AG04449 (cell line): ENCODE measurements around the gene ATXN1.

ENCODE experiments used
- CTCF ChIA-PET: fragments of 350-600 bp; formaldehyde crosslinking; extraction: SDS; loops from one replicate; lab custom pipeline; 2021; ENCODE audit warnings: antibody characterized with exemption; lab: Yijun Ruan, JAX
- POLR2A ChIA-PET: fragments of 400-600, 350-600 bp; formaldehyde crosslinking; extraction: SDS; loops from one replicate; lab custom pipeline; 2020; ENCODE audit warnings: antibody characterized with exemption, inconsistent platforms; lab: Yijun Ruan, JAX
- DNase-seq: peaks from one replicate; pipeline ENCODE4 v3.0.0-alpha.2; 2010; ENCODE audit warnings: low read depth, low spot score
- H3K4me3 ChIP-seq: 2 replicates; pipeline ENCODE4 v1.5.1; 2011; ENCODE audit warnings: low read depth, mild to moderate bottlenecking, control low read depth, low read length
- TF ChIP-seq, protein P1 (sequence below): IDR thresholded peaks from one replicate; pipeline ENCODE4 v1.5.1; 2011; ENCODE audit warnings: mild to moderate bottlenecking, moderate library complexity, low read length, control low read depth, inconsistent platforms; ENCODE audit not compliant: insufficient read depth; ENCODE audit errors: missing control alignments

ATXN1 gene

DNA sequence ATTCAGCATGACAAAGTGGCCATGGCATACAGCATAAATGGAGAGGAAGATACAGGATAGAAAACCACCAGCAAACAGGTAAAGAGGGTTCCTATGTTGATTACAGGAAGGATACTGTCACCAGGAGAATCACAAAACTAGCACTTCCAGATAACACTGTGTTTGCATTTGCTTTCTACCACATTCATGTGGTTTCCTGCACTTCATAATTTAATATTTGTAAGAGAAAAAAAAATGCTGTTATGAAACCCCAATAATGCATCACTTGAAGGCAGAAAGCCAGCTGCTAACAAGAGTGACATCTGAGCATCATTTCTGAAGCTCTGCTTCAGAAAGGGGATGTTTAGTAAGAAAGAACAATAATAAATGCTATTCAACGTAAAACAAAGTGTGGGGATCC is 106.6 kb downstream of the ATXN1 start:
- CTCF ChIA-PET: no interaction called here
- no peak overlapping the region for H3K4me3 ChIP-seq
- POLR2A ChIA-PET: no interaction called here
- no peak for DNase-seq
- TF ChIP-seq, protein P1, sequence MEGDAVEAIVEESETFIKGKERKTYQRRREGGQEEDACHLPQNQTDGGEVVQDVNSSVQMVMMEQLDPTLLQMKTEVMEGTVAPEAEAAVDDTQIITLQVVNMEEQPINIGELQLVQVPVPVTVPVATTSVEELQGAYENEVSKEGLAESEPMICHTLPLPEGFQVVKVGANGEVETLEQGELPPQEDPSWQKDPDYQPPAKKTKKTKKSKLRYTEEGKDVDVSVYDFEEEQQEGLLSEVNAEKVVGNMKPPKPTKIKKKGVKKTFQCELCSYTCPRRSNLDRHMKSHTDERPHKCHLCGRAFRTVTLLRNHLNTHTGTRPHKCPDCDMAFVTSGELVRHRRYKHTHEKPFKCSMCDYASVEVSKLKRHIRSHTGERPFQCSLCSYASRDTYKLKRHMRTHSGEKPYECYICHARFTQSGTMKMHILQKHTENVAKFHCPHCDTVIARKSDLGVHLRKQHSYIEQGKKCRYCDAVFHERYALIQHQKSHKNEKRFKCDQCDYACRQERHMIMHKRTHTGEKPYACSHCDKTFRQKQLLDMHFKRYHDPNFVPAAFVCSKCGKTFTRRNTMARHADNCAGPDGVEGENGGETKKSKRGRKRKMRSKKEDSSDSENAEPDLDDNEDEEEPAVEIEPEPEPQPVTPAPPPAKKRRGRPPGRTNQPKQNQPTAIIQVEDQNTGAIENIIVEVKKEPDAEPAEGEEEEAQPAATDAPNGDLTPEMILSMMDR: no peak

DNA sequence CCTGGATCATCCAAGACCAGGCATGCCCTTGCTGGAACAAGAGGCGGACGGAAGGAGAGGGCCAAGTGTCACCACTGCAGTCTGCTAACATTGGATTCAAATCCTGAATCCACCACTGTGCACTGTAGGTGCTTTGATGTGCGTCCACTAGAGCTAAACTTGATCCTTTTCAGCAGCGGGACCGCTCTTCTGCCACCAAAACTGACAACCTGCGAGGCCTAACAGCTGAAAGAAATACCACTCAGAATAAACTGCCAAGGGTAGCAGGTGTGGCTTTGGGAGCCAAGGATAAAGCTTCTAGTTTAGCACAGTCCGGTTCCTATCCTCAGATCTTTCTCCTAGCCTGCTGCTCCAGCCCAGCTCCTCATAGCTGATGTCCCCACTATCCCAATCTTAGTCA is 108.0 kb downstream of the ATXN1 start:
- H3K4me3 ChIP-seq: no peak overlapping the region
- CTCF ChIA-PET: no interaction called here
- no peak for DNase-seq
- TF ChIP-seq, protein P1: no peak
- POLR2A ChIA-PET: interaction anchor here (0.6 kb wide), 1 partner anchor 16 kb away, joined by 3 read pairs; no protein-coding TSS in a partner anchor

DNA sequence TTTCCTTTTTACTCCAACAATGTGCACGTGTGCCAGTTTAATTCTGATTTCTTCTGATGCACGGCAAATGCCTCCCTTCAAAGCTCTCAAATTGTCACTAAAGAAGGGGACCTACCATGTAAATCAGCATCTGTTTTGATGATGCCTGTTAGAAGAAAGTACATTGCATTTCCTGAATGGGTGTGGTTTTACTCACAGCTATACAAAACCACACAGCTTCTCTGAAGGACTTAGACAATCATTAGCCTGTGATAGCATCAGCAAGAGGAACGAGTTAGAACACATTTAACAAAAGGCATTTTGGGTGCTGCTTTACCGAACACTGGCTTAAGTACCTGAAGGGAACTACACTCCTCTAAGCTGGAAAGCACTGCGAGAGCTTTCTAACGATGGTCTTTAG is 109.4 kb downstream of the ATXN1 start:
- TF ChIP-seq, protein P1: no peak
- H3K4me3 ChIP-seq: no peak overlapping the region
- POLR2A ChIA-PET: no interaction called here
- CTCF ChIA-PET: interaction anchor here (0.7 to 1.5 kb wide), 6 partner anchors 11 to 437 kb away, joined by 3 to 4 read pairs (median 4); no protein-coding TSS in a partner anchor
- no peak for DNase-seq

DNA sequence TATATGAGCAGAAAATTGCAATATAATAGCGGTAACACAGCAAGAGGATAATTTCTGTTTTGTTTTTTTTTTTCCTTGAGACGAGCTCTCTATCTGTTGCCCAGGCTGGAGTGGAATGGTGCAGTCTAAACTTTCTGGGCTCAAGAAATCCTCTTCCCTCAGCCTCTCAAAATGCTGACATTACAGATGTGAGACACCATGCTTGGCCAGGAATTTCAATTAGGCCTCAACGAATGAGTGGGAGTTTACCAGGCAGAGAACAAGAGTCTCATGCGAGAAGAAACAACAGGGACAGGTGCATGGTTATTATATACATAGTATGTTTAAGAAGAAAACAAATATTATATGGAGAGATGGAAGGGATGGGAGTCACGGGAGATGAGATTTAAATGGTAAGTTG is 111.4 kb downstream of the ATXN1 start:
- DNase-seq: no peak
- TF ChIP-seq, protein P1: no peak
- no peak overlapping the region for H3K4me3 ChIP-seq
- ChIA-PET CTCF (no interaction called here), POLR2A (no interaction called here)

DNA sequence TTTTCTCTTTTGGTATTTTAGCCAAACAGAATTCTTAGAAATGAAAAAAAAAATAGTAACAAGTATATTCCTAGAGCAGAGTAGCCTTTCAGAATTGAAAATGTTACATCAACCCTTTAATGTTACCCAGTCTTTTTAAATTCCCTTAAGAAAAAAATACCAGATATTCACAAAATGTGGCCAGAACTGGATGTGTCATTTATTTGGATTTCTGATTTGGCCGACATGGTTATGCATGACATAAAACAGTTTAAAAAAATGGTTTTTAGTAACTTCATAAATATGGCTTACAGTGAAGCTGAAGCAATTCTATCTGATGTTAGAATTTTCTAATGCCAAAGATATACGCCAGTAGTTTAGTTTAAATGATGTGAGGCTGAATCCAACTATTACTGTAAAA is 112.0 kb downstream of the ATXN1 start:
- H3K4me3 ChIP-seq: no peak overlapping the region
- TF ChIP-seq, protein P1: no peak
- POLR2A ChIA-PET: no interaction called here
- CTCF ChIA-PET: no interaction called here
- DNase-seq: no peak

DNA sequence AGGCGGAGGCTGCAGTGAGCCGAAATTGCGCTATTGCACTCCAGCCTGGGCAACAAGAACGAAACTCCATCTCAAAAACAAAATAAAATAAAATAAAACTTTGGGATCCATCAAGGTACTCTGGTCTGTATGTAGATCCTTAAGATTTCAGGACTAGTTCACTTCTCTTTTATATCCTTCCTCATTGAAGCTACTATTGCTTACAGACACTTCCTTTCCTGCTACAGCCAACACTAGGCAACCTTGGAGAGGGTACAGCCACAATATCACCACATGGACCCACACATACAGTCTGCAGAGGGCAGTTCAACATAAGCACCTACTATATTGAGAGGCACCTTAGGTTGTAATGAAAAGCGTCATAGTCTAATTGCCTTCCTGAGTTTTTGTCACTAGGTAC is 113.3 kb downstream of the ATXN1 start:
- ChIA-PET CTCF (no interaction called here), POLR2A (no interaction called here)
- no peak for DNase-seq
- TF ChIP-seq, protein P1: no peak
- H3K4me3 ChIP-seq: no peak overlapping the region
